Fibroblast of lung (primary cell): ENCODE measurements around the gene GPNMB.

ENCODE experiments used
- CTCF ChIP-seq, 2 donors: IDR thresholded peaks in 1 of 2; conservative IDR thresholded peaks in 1 of 2; 1 replicate in 1 of 2; 2 replicates in 1 of 2; pipeline ENCODE4 v1.5.1; 2011 to 2012; ENCODE audit warnings: low read length in 2 of 2, control low read depth in 1 of 2, inconsistent platforms in 1 of 2, low read depth in 1 of 2, mild to moderate bottlenecking in 1 of 2
- EZH2 ChIP-seq: IDR thresholded peaks from 2 replicates; pipeline ENCODE4 v1.5.1; 2012; ENCODE audit warnings: low read length, control low read depth, mild to moderate bottlenecking; ENCODE audit errors: missing control alignments

- no peak for TF ChIP-seq CTCF (conservative IDR thresholded peaks at IDR 0.05 in 1 of 2, IDR thresholded peaks at IDR 0.05 in 1 of 2; ENCODE audit: low read depth in 1 of 2, low read length in 2 of 2)
- TF ChIP-seq EZH2 = peak; percentile 63
These were observed 1.2 kb downstream of the GPNMB start for GRCh38 chr7:23247603-23248335.
